CD14-positive monocyte (primary cell): Measurements from ENCODE around the gene PTPRN. TPM values are rescaled to one million over a fixed set of nuclear protein-coding genes. Genes with fewer than 3 reads are reported as not detected.

Source experiments
- DNase-seq, 3 donors: peaks; one replicate each; pipeline ENCODE4 v3.0.0-alpha.2; 2011 to 2022
- H2AFZ ChIP-seq: 2 replicates; pipeline ENCODE4 v1.6.0; 2012; ENCODE audit warnings: mild to moderate bottlenecking, low read depth, low read length, inconsistent platforms; ENCODE audit not compliant: insufficient read depth, poor library complexity, severe bottlenecking
- H3K27ac ChIP-seq, 2 donors: 1 replicate in 1 of 2; 2 replicates in 1 of 2; pipeline ENCODE4 v1.5.1; 2012 to 2013; ENCODE audit warnings: low read length in 2 of 2, control low read depth in 1 of 2, inconsistent platforms in 1 of 2, low read depth in 1 of 2, mild to moderate bottlenecking in 1 of 2
- H3K27me3 ChIP-seq, 2 donors: one replicate each; pipeline versions ENCODE4 v1.6.0 to v1.6.1; 2011 to 2013; ENCODE audit warnings: low read length in 2 of 2; ENCODE audit not compliant: control insufficient read depth in 2 of 2, insufficient read depth in 2 of 2
- H3K36me3 ChIP-seq, 2 donors: replicated peaks in 1 of 2; 1 replicate in 1 of 2; 2 replicates in 1 of 2; pipeline versions ENCODE4 v1.5.1 to v1.6.1; 2012 to 2013; ENCODE audit warnings: low read length in 2 of 2, control low read depth in 1 of 2, inconsistent platforms in 1 of 2, mild to moderate bottlenecking in 1 of 2; ENCODE audit not compliant: insufficient read depth in 2 of 2, control insufficient read depth in 1 of 2
- H3K4me1 ChIP-seq, 2 donors: 1 replicate in 1 of 2; 2 replicates in 1 of 2; pipeline versions ENCODE4 v1.5.1 to v1.6.1; 2012 to 2013; ENCODE audit warnings: low read length in 2 of 2, control low read depth in 1 of 2, inconsistent platforms in 1 of 2, mild to moderate bottlenecking in 1 of 2, moderate library complexity in 1 of 2; ENCODE audit not compliant: insufficient read depth in 2 of 2, control insufficient read depth in 1 of 2
- H3K4me2 ChIP-seq: replicated peaks from 2 replicates; pipeline ENCODE3; 2012; ENCODE audit warnings: low read length, moderate library complexity, mild to moderate bottlenecking; ENCODE audit not compliant: poor library complexity, severe bottlenecking; ENCODE audit errors: extremely low read depth
- H3K4me3 ChIP-seq, 3 experiments: fragments of 200-600 bp in 1 of 3; sonication (generic) in 1 of 3; replicated peaks in 1 of 3; 1 replicate in 2 of 3; 2 replicates in 1 of 3; pipeline ENCODE4 v1.5.1; 2011 to 2013; ENCODE audit warnings: low read length in 3 of 3, mild to moderate bottlenecking in 3 of 3, control low read depth in 2 of 3, low read depth in 2 of 3, inconsistent platforms in 1 of 3, moderate library complexity in 1 of 3
- H3K79me2 ChIP-seq: 2 replicates; pipeline ENCODE4 v1.6.0; 2012; ENCODE audit warnings: mild to moderate bottlenecking, control low read depth, inconsistent platforms, low read length, moderate library complexity; ENCODE audit not compliant: insufficient read depth
- H3K9ac ChIP-seq: 2 replicates; pipeline ENCODE4 v1.6.0; 2017; ENCODE audit warnings: low read length, mild to moderate bottlenecking; ENCODE audit not compliant: insufficient read depth, poor library complexity, severe bottlenecking
- H3K9me3 ChIP-seq, 2 donors: replicated peaks in 1 of 2; 1 replicate in 1 of 2; 2 replicates in 1 of 2; pipeline versions ENCODE4 v1.5.1 to v1.6.1; 2012 to 2013; ENCODE audit warnings: low read length in 2 of 2, control low read depth in 1 of 2; ENCODE audit not compliant: control insufficient read depth in 1 of 2, insufficient read depth in 1 of 2
- H4K20me1 ChIP-seq: 2 replicates; pipeline ENCODE4 v1.6.0; 2012; ENCODE audit warnings: mild to moderate bottlenecking, low read length, control low read depth, moderate library complexity; ENCODE audit not compliant: insufficient read depth
- H3K27ac Mint-ChIP-seq, 7 donors: one replicate each; pipeline ENCODE4 v1.8.0; 2020; ENCODE audit warnings: mild to moderate bottlenecking in 7 of 7, mixed read lengths in 7 of 7, moderate library complexity in 6 of 7, inconsistent platforms in 2 of 7
- H3K27me3 Mint-ChIP-seq, 3 donors: one replicate each; pipeline ENCODE4 v1.8.0; 2021 to 2022; ENCODE audit warnings: low read depth in 3 of 3, mild to moderate bottlenecking in 3 of 3, mixed read lengths in 3 of 3, moderate library complexity in 3 of 3, inconsistent platforms in 1 of 3
- H3K36me3 Mint-ChIP-seq, 2 donors: one replicate each; pipeline ENCODE4 v1.8.0; 2020; ENCODE audit warnings: mixed read lengths in 2 of 2, inconsistent platforms in 1 of 2, mild to moderate bottlenecking in 1 of 2
- H3K4me1 Mint-ChIP-seq: one replicate; pipeline ENCODE4 v1.8.0; 2020; ENCODE audit warnings: mild to moderate bottlenecking, mixed read lengths
- H3K4me3 Mint-ChIP-seq, 2 donors: one replicate each; pipeline ENCODE4 v1.8.0; 2020; ENCODE audit warnings: mild to moderate bottlenecking in 2 of 2, mixed read lengths in 2 of 2, moderate library complexity in 1 of 2
- H3K9me3 Mint-ChIP-seq, 7 donors: one replicate each; pipeline ENCODE4 v1.8.0; 2020 to 2022; ENCODE audit warnings: mixed read lengths in 7 of 7, mild to moderate bottlenecking in 6 of 7, moderate library complexity in 6 of 7, inconsistent platforms in 2 of 7
- CTCF ChIP-seq: fragments of 200-600 bp; IDR thresholded peaks from one replicate; pipeline ENCODE4 v1.8.0; 2022; ENCODE audit warnings: antibody characterized with exemption, mild to moderate bottlenecking
- WGBS: methylation state at CpG from one replicate; pipeline ENCODE4 v1.1.5; 2013; ENCODE audit warnings: missing lambda C conversion rate; ENCODE audit not compliant: insufficient coverage; 5-methylcytosine and 5-hydroxymethylcytosine counted together
- intact Hi-C, 2 donors: fragments of 100-400 bp; cut with micrococcal nuclease; formaldehyde crosslinking; loops; one replicate each; pipeline versions ENCODE4 v1.15.0 to v1.15.1; 2023
- polyA plus RNA-seq, 3 donors: library from polyadenylated mRNA; depleted of rRNA in 1 of 3; unstranded in 2 of 3; stranded (reverse) in 1 of 3; fragments of 300-500 nt in 2 of 3; fragments of >200 nt in 1 of 3; fragmentation: Illumina TruSeq in 2 of 3; gene quantifications; 1 replicate in 2 of 3; 2 replicates in 1 of 3; pipeline ENCODE4 v1.2.3, GENCODE V29; 2012 to 2021

Gene PTPRN
- polyA plus RNA-seq, 3 donors: not detected

GRCh38 chr2:219308142-219309101 is 779 bp downstream of the PTPRN start:
- Mint-ChIP-seq H3K27ac (peak overlapping the region in 1 of 7 donors; percentile 41), H3K27me3 (peaks cover 42 to 68% (median 52%) of the 10 kb centered on the region in 3 donors), H3K4me1 (peaks cover 5% of the 10 kb centered on the region), H3K9me3 (peaks cover 0 to 19% (median 7%) of the 10 kb centered on the region in 7 donors), H3K36me3 (no peaks in the 10 kb centered on the region), H3K4me3 (peak overlapping the region; percentile 4 to 77)
- Histone ChIP-seq H3K36me3 (no peaks in the 10 kb centered on the region), H4K20me1 (no peaks in the 10 kb centered on the region), H3K27ac (no peak overlapping the region), H3K9me3 (peaks cover 0 to 6% of the 10 kb centered on the region in 2 donors), H2AFZ (no peak overlapping the region), H3K9ac (no peak overlapping the region), H3K79me2 (no peaks in the 10 kb centered on the region), H3K4me2 (no peak overlapping the region), H3K27me3 (peaks cover 29 to 43% of the 10 kb centered on the region in 2 donors), H3K4me3 (no peak overlapping the region), H3K4me1 (no peaks in the 10 kb centered on the region)
- intact Hi-C loops: loop anchor here in 1 of 2 donors (10.0 kb wide), 1 partner anchor 254 kb away; no protein-coding TSS in a partner anchor
- WGBS: 8% methylated on average over 31 of the region's 45 CpGs
- DNase-seq: peak; percentile 34 to 44 (median 35)
- no peak for TF ChIP-seq CTCF

- H3K27ac Mint-ChIP-seq: no peak overlapping the region
- H3K9me3 Mint-ChIP-seq: peaks cover 0 to 16% (median 5%) of the 10 kb centered on the region in 7 donors
- H3K4me3 Mint-ChIP-seq: peak overlapping the region in 1 of 2 donors; percentile 12
- no peak overlapping the region for H2AFZ ChIP-seq
- no peaks in the 10 kb centered on the region for H4K20me1 ChIP-seq
- H3K4me2 ChIP-seq: no peak overlapping the region
- peaks cover 54 to 77% (median 60%) of the 10 kb centered on the region in 3 donors for H3K27me3 Mint-ChIP-seq
- no CpG with 5 or more reads among the region's 1 CpG for WGBS
- H3K4me1 Mint-ChIP-seq: peaks cover 5% of the 10 kb centered on the region
- H3K9ac ChIP-seq: no peak overlapping the region
- H3K36me3 Mint-ChIP-seq: no peaks in the 10 kb centered on the region
- intact Hi-C loops: loop anchor here in 1 of 2 donors (10.0 kb wide), 1 partner anchor 251 kb away; no protein-coding TSS in a partner anchor
- DNase-seq: no peak
- H3K36me3 ChIP-seq: no peaks in the 10 kb centered on the region
- no peak overlapping the region for H3K27ac ChIP-seq
- H3K27me3 ChIP-seq: peaks cover 29 to 39% of the 10 kb centered on the region in 2 donors
- H3K9me3 ChIP-seq: peaks cover 0 to 6% of the 10 kb centered on the region in 2 donors
- no peaks in the 10 kb centered on the region for H3K4me1 ChIP-seq
- no peak for TF ChIP-seq CTCF
- H3K4me3 ChIP-seq: no peak overlapping the region
- no peaks in the 10 kb centered on the region for H3K79me2 ChIP-seq
Observed at GRCh38 chr2:219306047-219306446, 3.2 kb downstream of the PTPRN start.
